ENCODE results near the gene FIGN.

DNA sequence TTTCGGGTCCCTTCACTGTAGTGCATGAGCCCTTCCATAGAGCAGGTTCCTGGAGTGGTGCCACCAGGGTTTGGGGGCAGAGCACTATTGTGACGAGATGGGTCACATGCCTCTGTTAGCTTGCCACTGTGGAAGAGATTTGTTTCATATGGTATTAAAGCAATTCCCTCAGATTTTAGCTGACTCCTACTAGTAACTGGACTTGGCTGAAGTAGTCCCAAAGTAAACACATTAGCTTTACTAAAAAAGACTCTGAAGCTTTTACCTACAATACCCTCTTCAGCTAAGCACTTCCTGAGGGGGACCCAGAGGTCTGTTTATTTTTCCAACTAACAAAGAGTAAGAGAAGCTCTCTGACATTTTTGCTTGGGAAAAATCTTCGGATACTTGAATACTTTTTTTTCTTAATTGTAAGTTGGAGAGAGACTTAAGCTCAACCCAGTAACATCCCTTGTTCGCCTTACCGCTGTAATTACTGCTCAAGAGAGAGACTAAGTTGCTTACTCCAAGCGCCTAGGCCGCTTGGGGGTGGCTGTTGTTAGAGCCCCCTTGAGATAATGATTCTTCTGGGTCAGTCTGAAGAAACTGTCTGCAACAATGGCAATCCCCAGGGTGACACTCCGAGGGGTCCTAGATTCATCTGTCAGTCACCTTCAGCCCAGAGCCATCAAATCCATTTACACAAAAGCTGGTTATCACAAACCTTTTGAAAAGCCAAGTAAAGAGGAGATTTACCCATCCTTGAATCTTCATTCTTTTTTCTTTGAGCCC, 177.4 kb downstream of the FIGN start:
- TF ChIP-seq EZH2 (IDR thresholded peaks at IDR 0.05; ENCODE audit: borderline replicate concordance) (no peak), EZH2phosphoT487 (IDR thresholded peaks at IDR 0.05; ENCODE audit: low read depth, severe bottlenecking, unreplicated experiment) (no peak)
- TF ChIP-seq, protein P1, sequence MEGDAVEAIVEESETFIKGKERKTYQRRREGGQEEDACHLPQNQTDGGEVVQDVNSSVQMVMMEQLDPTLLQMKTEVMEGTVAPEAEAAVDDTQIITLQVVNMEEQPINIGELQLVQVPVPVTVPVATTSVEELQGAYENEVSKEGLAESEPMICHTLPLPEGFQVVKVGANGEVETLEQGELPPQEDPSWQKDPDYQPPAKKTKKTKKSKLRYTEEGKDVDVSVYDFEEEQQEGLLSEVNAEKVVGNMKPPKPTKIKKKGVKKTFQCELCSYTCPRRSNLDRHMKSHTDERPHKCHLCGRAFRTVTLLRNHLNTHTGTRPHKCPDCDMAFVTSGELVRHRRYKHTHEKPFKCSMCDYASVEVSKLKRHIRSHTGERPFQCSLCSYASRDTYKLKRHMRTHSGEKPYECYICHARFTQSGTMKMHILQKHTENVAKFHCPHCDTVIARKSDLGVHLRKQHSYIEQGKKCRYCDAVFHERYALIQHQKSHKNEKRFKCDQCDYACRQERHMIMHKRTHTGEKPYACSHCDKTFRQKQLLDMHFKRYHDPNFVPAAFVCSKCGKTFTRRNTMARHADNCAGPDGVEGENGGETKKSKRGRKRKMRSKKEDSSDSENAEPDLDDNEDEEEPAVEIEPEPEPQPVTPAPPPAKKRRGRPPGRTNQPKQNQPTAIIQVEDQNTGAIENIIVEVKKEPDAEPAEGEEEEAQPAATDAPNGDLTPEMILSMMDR (IDR thresholded peaks at IDR 0.05; ENCODE audit: poor library complexity) = no peak

All from hepatocyte (in vitro differentiated cells).